Suprapubic skin (tissue), 4 donors: Measurements from ENCODE around the gene SRPK1. TPM values are rescaled to one million over a fixed set of nuclear protein-coding genes. Genes with fewer than 3 reads are reported as not detected.

Source experiments
- DNase-seq, 2 donors: peaks; one replicate each; pipeline ENCODE4 v3.0.0-alpha.2; 2019; ENCODE audit warnings: low spot score in 2 of 2
- H3K27ac ChIP-seq: fragments of 200-600 bp; sonication (generic); one replicate; pipeline ENCODE4 v1.5.1; 2019
- H3K27me3 ChIP-seq: fragments of 200-600 bp; sonication (generic); one replicate; pipeline ENCODE4 v1.5.1; 2019
- H3K36me3 ChIP-seq: fragments of 200-600 bp; sonication (generic); one replicate; pipeline ENCODE4 v1.5.1; 2019
- H3K4me1 ChIP-seq: fragments of 200-600 bp; sonication (generic); one replicate; pipeline ENCODE4 v1.5.1; 2019
- H3K4me3 ChIP-seq: fragments of 200-600 bp; sonication (generic); one replicate; pipeline ENCODE4 v1.5.1; 2019; ENCODE audit warnings: mild to moderate bottlenecking
- H3K9me3 ChIP-seq: fragments of 200-600 bp; sonication (generic); one replicate; pipeline ENCODE4 v1.5.1; 2019
- EP300 ChIP-seq: sonication (generic); formaldehyde crosslinking; IDR thresholded peaks from one replicate; pipeline ENCODE4 v1.6.1; 2017; ENCODE audit warnings: antibody characterized with exemption
- POLR2A ChIP-seq, 2 donors: fragments of 450-650 bp; IDR thresholded peaks; one replicate each; pipeline ENCODE4 v1.6.1; 2017; ENCODE audit warnings: antibody characterized with exemption in 2 of 2, mild to moderate bottlenecking in 2 of 2, moderate library complexity in 2 of 2
- POLR2AphosphoS5 ChIP-seq, 3 donors: sonication (generic); formaldehyde crosslinking; IDR thresholded peaks; one replicate each; pipeline ENCODE4 v1.6.1; 2017; ENCODE audit warnings: antibody characterized with exemption in 3 of 3
- WGBS: methylation state at CpG from one replicate; pipeline ENCODE4 v1.1.5; 2018; 5-methylcytosine and 5-hydroxymethylcytosine counted together
- total RNA-seq, 4 donors: library from RNA; depleted of rRNA; stranded (reverse); fragments of >200 nt; gene quantifications; one replicate each; pipeline ENCODE4 v1.1.0, GENCODE V29; 2016
- TF ChIP-seq, protein P1 (sequence below), 2 donors: fragments of 200-600 bp in 1 of 2; fragments of 450-650 bp in 1 of 2; sonication (generic) in 1 of 2; IDR thresholded peaks; one replicate each; pipeline ENCODE4 v1.5.1; 2016 to 2019; ENCODE audit warnings: antibody characterized with exemption in 2 of 2, mild to moderate bottlenecking in 1 of 2, moderate library complexity in 1 of 2

Gene SRPK1
- total RNA-seq, 4 donors from 2014 or later: 73.9 to 127 (median 91.2) TPM

DNA sequence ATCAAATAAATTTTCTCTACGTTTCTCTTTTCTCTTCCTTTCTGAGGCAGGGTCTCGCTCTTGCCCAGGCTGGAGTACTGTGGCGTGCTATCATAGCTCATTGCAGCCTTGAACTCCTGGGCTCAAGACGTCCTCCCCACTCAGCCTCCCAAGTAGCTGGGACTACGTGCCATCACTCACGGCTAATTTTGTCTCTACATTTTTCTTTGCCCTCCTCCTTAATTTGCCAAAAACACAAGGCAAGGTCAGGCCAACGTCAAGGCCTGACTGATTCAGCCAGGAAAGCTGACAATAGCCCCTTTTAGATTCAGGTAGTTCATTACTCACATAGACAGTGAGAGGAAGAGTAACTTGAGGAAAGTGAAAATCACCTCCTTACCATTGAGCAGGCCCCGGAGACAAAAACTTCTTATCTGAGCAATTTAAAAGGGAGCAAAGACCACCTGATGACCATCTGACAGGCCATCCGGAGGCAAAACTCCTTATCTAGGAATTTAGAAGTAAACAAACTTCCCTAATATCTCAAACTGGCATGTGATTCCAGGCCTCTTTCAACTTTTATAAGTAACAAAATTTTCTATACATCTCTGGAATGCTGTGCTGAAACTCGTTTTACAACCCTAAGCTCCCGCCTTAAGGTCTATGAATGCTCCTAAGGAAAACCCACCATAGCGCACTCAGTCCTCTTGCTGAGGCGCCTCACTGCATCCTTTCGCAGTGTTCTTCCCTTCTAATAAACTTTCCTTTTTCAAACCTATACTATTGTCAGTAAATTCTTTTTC lies 42.1 kb upstream of the SRPK1 start:
- H3K4me1 ChIP-seq: no peaks in the 10 kb centered on the region
- H3K27me3 ChIP-seq: no peaks in the 10 kb centered on the region
- 80% methylated on average over 14 of the region's 14 CpGs for WGBS
- H3K27ac ChIP-seq: no peak overlapping the region
- no peak overlapping the region for H3K4me3 ChIP-seq
- no peak for TF ChIP-seq POLR2A (IDR thresholded peaks at IDR 0.05)
- TF ChIP-seq, protein P1, sequence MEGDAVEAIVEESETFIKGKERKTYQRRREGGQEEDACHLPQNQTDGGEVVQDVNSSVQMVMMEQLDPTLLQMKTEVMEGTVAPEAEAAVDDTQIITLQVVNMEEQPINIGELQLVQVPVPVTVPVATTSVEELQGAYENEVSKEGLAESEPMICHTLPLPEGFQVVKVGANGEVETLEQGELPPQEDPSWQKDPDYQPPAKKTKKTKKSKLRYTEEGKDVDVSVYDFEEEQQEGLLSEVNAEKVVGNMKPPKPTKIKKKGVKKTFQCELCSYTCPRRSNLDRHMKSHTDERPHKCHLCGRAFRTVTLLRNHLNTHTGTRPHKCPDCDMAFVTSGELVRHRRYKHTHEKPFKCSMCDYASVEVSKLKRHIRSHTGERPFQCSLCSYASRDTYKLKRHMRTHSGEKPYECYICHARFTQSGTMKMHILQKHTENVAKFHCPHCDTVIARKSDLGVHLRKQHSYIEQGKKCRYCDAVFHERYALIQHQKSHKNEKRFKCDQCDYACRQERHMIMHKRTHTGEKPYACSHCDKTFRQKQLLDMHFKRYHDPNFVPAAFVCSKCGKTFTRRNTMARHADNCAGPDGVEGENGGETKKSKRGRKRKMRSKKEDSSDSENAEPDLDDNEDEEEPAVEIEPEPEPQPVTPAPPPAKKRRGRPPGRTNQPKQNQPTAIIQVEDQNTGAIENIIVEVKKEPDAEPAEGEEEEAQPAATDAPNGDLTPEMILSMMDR (IDR thresholded peaks at IDR 0.05): no peak
- TF ChIP-seq EP300: no peak
- TF ChIP-seq POLR2AphosphoS5 (IDR thresholded peaks at IDR 0.05): no peak
- no peak for DNase-seq
- H3K9me3 ChIP-seq: no peaks in the 10 kb centered on the region
- H3K36me3 ChIP-seq: no peaks in the 10 kb centered on the region

DNA sequence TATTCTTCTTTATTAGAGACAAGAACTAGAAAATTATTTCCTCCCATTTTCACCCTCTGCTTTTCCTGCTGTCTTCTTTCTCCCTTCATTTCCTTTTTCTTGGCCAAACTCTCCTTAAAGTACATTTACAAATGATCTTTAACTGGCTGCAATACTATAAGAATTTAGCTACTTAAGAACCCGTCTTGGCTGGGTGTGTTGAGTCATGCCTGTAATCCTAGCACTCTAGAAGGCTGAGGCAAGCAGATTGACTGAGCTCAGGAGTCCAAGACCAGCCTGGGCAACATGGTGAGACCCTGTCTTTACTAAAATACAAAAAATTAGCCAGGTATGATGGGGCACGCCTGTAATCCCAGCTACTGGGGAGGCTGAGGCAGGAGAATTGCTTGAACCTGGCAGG lies 39.3 kb upstream of the SRPK1 start:
- no peaks in the 10 kb centered on the region for H3K9me3 ChIP-seq
- TF ChIP-seq, protein P1 (IDR thresholded peaks at IDR 0.05): no peak
- TF ChIP-seq EP300 (no peak), POLR2A (IDR thresholded peaks at IDR 0.05) (no peak), POLR2AphosphoS5 (IDR thresholded peaks at IDR 0.05) (no peak)
- H3K4me3 ChIP-seq: no peak overlapping the region
- H3K27ac ChIP-seq: no peak overlapping the region
- 86% methylated on average over 2 of the region's 2 CpGs for WGBS
- no peaks in the 10 kb centered on the region for H3K36me3 ChIP-seq
- H3K27me3 ChIP-seq: no peaks in the 10 kb centered on the region
- no peaks in the 10 kb centered on the region for H3K4me1 ChIP-seq
- no peak for DNase-seq

DNA sequence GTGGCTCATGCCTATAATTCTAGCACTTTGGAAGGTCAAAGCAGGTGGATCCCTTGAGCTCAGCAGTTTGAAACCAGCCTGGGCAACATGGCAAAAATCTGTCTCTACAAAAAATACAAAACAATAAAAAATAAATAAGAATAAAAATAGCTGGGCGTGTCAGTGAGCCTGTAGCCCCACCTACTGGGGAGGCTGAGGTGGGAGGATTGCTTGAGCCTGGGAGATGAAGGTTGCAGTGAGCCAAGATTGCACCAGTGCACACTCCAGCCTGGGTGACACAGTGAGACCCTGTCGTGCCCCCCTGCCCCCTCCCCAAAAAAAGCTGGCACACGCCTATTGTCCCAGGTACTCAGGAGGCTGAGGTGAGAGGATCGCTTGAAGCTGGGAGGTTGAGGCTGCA lies 35.1 kb upstream of the SRPK1 start:
- no peaks in the 10 kb centered on the region for H3K36me3 ChIP-seq
- no peak overlapping the region for H3K27ac ChIP-seq
- no peaks in the 10 kb centered on the region for H3K4me1 ChIP-seq
- H3K9me3 ChIP-seq: no peaks in the 10 kb centered on the region
- no peak for TF ChIP-seq POLR2A (IDR thresholded peaks at IDR 0.05)
- no peak for TF ChIP-seq POLR2AphosphoS5 (IDR thresholded peaks at IDR 0.05)
- no peak overlapping the region for H3K4me3 ChIP-seq
- no peaks in the 10 kb centered on the region for H3K27me3 ChIP-seq
- 85% methylated on average over 4 of the region's 4 CpGs for WGBS
- DNase-seq: no peak

DNA sequence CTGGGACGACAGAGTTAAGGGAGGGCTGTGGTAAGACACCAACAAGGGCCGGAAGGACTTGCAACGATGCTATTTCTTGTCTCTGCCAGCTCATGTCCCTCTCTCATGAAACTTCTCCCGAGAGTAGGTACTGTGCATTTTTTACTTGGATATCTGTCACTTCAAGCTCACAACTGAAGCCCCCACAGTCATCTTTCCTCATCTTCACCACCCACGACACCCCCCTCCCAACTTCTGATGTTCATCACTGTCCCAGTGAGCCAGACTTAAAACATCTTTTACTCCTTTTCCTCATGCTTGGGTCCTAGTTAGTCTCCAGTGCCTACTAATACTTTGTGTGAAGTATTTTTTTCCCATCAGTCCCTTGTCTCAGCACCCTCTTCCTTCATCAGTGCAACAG lies 34.6 kb upstream of the SRPK1 start:
- Histone ChIP-seq H3K4me1 (no peaks in the 10 kb centered on the region), H3K27ac (no peak overlapping the region), H3K4me3 (no peak overlapping the region), H3K9me3 (no peaks in the 10 kb centered on the region), H3K27me3 (no peaks in the 10 kb centered on the region), H3K36me3 (no peaks in the 10 kb centered on the region)
- DNase-seq: no peak
- 88% methylated on average over 5 of the region's 5 CpGs for WGBS
- TF ChIP-seq, protein P1 (IDR thresholded peaks at IDR 0.05): no peak
- TF ChIP-seq EP300 (no peak), POLR2AphosphoS5 (IDR thresholded peaks at IDR 0.05) (no peak), POLR2A (IDR thresholded peaks at IDR 0.05) (no peak)

DNA sequence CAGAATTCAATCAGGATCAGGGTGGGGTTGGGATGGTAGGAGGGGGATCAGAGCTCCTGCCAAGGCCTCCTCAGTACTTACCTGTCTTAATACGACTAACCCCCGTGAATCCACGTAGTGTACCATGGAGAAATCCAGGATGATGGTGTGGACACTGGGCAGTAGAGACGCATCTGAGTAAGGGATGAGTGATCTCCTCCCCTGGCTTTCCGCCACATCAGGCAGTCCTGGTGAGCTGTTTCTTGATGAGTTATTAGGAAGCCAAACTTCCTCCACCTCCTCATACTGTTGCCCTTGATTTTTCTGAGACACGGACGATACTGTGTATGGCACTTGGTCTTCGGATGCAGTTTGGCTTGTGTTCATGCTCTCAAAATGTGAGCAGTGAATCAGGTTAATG lies 34.2 kb upstream of the SRPK1 start:
- DNase-seq: no peak
- WGBS: 98% methylated on average over 8 of the region's 8 CpGs
- no peaks in the 10 kb centered on the region for H3K9me3 ChIP-seq
- no peaks in the 10 kb centered on the region for H3K4me1 ChIP-seq
- H3K27me3 ChIP-seq: no peaks in the 10 kb centered on the region
- no peaks in the 10 kb centered on the region for H3K36me3 ChIP-seq
- no peak for TF ChIP-seq EP300
- no peak overlapping the region for H3K27ac ChIP-seq
- H3K4me3 ChIP-seq: no peak overlapping the region

DNA sequence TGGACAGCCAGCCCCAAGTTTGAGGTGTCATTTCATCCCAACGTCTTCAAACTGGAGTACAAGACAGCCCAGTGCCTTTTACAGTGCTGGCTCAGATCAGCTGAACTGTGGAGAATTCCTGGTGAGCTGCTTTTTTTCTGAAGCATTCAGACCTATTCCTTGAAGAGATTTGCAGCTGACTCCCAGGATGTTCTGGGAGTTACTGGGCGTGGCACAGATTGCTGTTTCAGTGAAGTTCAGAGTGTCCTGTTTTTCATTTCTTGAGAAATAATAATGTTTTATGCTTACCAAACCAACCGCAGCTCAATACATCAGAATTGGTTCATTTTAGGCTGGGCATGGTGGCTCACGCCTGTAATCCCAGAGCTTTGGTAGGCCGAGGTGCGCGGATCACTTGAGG lies 33.4 kb upstream of the SRPK1 start:
- Histone ChIP-seq H3K27ac (no peak overlapping the region), H3K9me3 (no peaks in the 10 kb centered on the region), H3K4me1 (no peaks in the 10 kb centered on the region), H3K36me3 (no peaks in the 10 kb centered on the region), H3K27me3 (no peaks in the 10 kb centered on the region), H3K4me3 (no peak overlapping the region)
- WGBS: 90% methylated on average over 7 of the region's 7 CpGs
- DNase-seq: no peak
- TF ChIP-seq, protein P1 (IDR thresholded peaks at IDR 0.05): no peak
- TF ChIP-seq POLR2AphosphoS5 (IDR thresholded peaks at IDR 0.05) (no peak), EP300 (no peak), POLR2A (IDR thresholded peaks at IDR 0.05) (no peak)
